HEK293T (cell line): ENCODE data around the gene TTC9.

Experiments
- CTCF ChIA-PET: fragments of 350-600 bp; formaldehyde crosslinking; extraction: SDS; loops from one replicate; lab custom pipeline; 2021; ENCODE audit warnings: antibody characterized with exemption, inconsistent platforms; lab: Yijun Ruan, JAX
- POLR2A ChIA-PET: fragments of 350-600 bp; formaldehyde crosslinking; extraction: SDS; loops from one replicate; lab custom pipeline; 2020; ENCODE audit warnings: antibody characterized with exemption, inconsistent platforms; lab: Yijun Ruan, JAX
- DNase-seq: peaks from one replicate; pipeline ENCODE4 v3.0.0; 2012; ENCODE audit warnings: mixed read lengths; ENCODE audit errors: extremely low spot score
- ARNT ChIP-seq: fragments of 450-650 bp; IDR thresholded peaks from 2 replicates; pipeline ENCODE4 v1.6.1; 2017; ENCODE audit warnings: mild to moderate bottlenecking
- BHLHE40 ChIP-seq: fragments of 450-650 bp; IDR thresholded peaks from 2 replicates; pipeline ENCODE4 v1.6.1; 2016; ENCODE audit warnings: mild to moderate bottlenecking, moderate library complexity, borderline replicate concordance
- CTBP1 ChIP-seq: fragments of 450-650 bp; IDR thresholded peaks from 2 replicates; pipeline ENCODE4 v1.6.1; 2016; ENCODE audit warnings: borderline replicate concordance
- ELF4 ChIP-seq: fragments of 450-650 bp; IDR thresholded peaks from 2 replicates; pipeline ENCODE4 v1.6.1; 2017; ENCODE audit warnings: antibody characterized with exemption
- FOXA1 ChIP-seq: fragments of 450-650 bp; IDR thresholded peaks from 2 replicates; pipeline ENCODE4 v1.6.1; 2016; ENCODE audit warnings: mild to moderate bottlenecking
- FOXK2 ChIP-seq: fragments of 450-650 bp; IDR thresholded peaks from 2 replicates; pipeline ENCODE4 v1.6.1; 2016; ENCODE audit warnings: mild to moderate bottlenecking
- FOXM1 ChIP-seq: fragments of 450-650 bp; IDR thresholded peaks from 2 replicates; pipeline ENCODE4 v1.6.1; 2017; ENCODE audit warnings: mild to moderate bottlenecking, borderline replicate concordance
- HDGF ChIP-seq: fragments of 450-650 bp; IDR thresholded peaks from 2 replicates; pipeline ENCODE4 v1.6.1; 2017; ENCODE audit warnings: antibody characterized with exemption, borderline replicate concordance
- L3MBTL2 ChIP-seq: fragments of 450-650 bp; conservative IDR thresholded peaks from 2 replicates; pipeline ENCODE4 v1.6.1; 2016; ENCODE audit warnings: mild to moderate bottlenecking
- LEF1 ChIP-seq: fragments of 450-650 bp; IDR thresholded peaks from 2 replicates; pipeline ENCODE4 v1.6.1; 2017; ENCODE audit warnings: mild to moderate bottlenecking, borderline replicate concordance
- NFRKB ChIP-seq: fragments of 450-650 bp; IDR thresholded peaks from 2 replicates; pipeline ENCODE4 v1.6.1; 2016; ENCODE audit warnings: mild to moderate bottlenecking, moderate library complexity
- SP1 ChIP-seq: fragments of 450-650 bp; IDR thresholded peaks from 2 replicates; pipeline ENCODE4 v1.6.1; 2017
- SUZ12 ChIP-seq: fragments of 450-650 bp; IDR thresholded peaks from 2 replicates; pipeline ENCODE4 v1.6.1; 2016; ENCODE audit warnings: mild to moderate bottlenecking
- TARDBP ChIP-seq: fragments of 450-650 bp; IDR thresholded peaks from 2 replicates; pipeline ENCODE4 v1.6.1; 2016
- ZNF384 ChIP-seq: fragments of 450-650 bp; IDR thresholded peaks from 2 replicates; pipeline ENCODE4 v1.6.1; 2016
- TF ChIP-seq, protein P1 (sequence below): fragments of 450-650 bp; IDR thresholded peaks from 2 replicates; pipeline ENCODE4 v1.6.1; 2016

The TTC9 gene

DNA sequence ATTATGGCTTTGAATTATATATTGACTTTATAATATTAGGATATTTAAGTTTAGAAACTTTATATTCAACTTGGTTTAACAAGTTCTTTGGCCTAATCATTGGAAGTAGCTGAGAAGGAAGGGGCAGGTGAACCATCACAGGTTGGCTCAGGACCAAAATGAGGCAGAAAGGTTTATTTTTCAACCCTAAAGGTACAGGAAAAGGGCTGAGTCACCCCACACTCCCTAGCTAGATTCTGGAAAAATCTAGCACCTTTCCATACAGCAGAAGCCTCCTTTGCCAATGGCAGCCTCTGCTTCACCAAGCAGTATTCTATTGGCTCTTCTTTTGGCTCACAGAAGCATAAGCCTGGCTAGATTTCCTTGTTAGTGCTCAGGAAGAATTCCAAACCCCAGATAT, 22.0 kb upstream of the TTC9 start:
- CTCF ChIA-PET, result interaction anchor here (0.6 to 1.3 kb wide), 2 partner anchors 198 to 968 kb away, joined by 3 read pairs; no protein-coding TSS in a partner anchor
- DNase-seq, result no peak
- POLR2A ChIA-PET, result no interaction called here

GRCh38 chr14:70622111-70622712, 19.5 kb upstream of the TTC9 start:
- ChIA-PET POLR2A (no interaction called here), CTCF (interaction anchor here (0.7 kb wide), 1 partner anchor 129 kb away, joined by 3 read pairs; no protein-coding TSS in a partner anchor)
- DNase-seq, result peak; percentile 61
- TF ChIP-seq FOXA1, result no peak
- no peak for TF ChIP-seq BHLHE40
- TF ChIP-seq, protein P1, sequence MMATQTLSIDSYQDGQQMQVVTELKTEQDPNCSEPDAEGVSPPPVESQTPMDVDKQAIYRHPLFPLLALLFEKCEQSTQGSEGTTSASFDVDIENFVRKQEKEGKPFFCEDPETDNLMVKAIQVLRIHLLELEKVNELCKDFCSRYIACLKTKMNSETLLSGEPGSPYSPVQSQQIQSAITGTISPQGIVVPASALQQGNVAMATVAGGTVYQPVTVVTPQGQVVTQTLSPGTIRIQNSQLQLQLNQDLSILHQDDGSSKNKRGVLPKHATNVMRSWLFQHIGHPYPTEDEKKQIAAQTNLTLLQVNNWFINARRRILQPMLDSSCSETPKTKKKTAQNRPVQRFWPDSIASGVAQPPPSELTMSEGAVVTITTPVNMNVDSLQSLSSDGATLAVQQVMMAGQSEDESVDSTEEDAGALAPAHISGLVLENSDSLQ, result no peak
- no peak for TF ChIP-seq HDGF
- no peak for TF ChIP-seq NFRKB
- TF ChIP-seq ARNT, result no peak
- TF ChIP-seq ELF4, result no peak
- TF ChIP-seq CTBP1, result no peak
- no peak for TF ChIP-seq FOXM1
- TF ChIP-seq TARDBP, result no peak
- no peak for TF ChIP-seq L3MBTL2

More for the DNA sequence above, 22.0 kb upstream of the TTC9 start:
- TF ChIP-seq BHLHE40, result no peak
- TF ChIP-seq L3MBTL2, result no peak
- TF ChIP-seq CTBP1, result no peak
- no peak for TF ChIP-seq FOXM1
- TF ChIP-seq FOXA1, result no peak
- TF ChIP-seq NFRKB, result no peak
- TF ChIP-seq SUZ12, result no peak
- TF ChIP-seq TARDBP, result no peak
- TF ChIP-seq ELF4, result no peak

- ChIA-PET CTCF (no interaction called here), POLR2A (no interaction called here)
- no peak for TF ChIP-seq BHLHE40
- no peak for TF ChIP-seq CTBP1
- TF ChIP-seq, protein P1, result no peak
- TF ChIP-seq SP1, result no peak
- no peak for TF ChIP-seq SUZ12
- no peak for TF ChIP-seq FOXK2
- no peak for TF ChIP-seq FOXM1
- no peak for TF ChIP-seq NFRKB
- TF ChIP-seq FOXA1, result no peak
- TF ChIP-seq TARDBP, result no peak
- TF ChIP-seq ARNT, result no peak
- no peak for TF ChIP-seq HDGF
- TF ChIP-seq ELF4, result no peak
- no peak for TF ChIP-seq LEF1
- TF ChIP-seq L3MBTL2, result no peak
- TF ChIP-seq ZNF384, result no peak
- no peak for DNase-seq
These were observed 16.7 kb upstream of the TTC9 start for GRCh38 chr14:70624972-70625371.

- CTCF ChIA-PET, result no interaction called here
- POLR2A ChIA-PET, result no interaction called here
- TF ChIP-seq ELF4, result no peak
- TF ChIP-seq L3MBTL2, result no peak
- TF ChIP-seq HDGF, result no peak
- TF ChIP-seq BHLHE40, result no peak
- TF ChIP-seq FOXM1, result no peak
- TF ChIP-seq TARDBP, result no peak
- no peak for TF ChIP-seq ARNT
- TF ChIP-seq CTBP1, result no peak
- TF ChIP-seq SP1, result no peak
- TF ChIP-seq, protein P1, result no peak
- no peak for TF ChIP-seq FOXK2
- no peak for TF ChIP-seq FOXA1
- no peak for TF ChIP-seq LEF1
- no peak for TF ChIP-seq SUZ12
- TF ChIP-seq ZNF384, result no peak
- TF ChIP-seq NFRKB, result no peak
- DNase-seq, result no peak
These were observed 9.8 kb upstream of the TTC9 start for GRCh38 chr14:70631948-70632347.

DNA sequence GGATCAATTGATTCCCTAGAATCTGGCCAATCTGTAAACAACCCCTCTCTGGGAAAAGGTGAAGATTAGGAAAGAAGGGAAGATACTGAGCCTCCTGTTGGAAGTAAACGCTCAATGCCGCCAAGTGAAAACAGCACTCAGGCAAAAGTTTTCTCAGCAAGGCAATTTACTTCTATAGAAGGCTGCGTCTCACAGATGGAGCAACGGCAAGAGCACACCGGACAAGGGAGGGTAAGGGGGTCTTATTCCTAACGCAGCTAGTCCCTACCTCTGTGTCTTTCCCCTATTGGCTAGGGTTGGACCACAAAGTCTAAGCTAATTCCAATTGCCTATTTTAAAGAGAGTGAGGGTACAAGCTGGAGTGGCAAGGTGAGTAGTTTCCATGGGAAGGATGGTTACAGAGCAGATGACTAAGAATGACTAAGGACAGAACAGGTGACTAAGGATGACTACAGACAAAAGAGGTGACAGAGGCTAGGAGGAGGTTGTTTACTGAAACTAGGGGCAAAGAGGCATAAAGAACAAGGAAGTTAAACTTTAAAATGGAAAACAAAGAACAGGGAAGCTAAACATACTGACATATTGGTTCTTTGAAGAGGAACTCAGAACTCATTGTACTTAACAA, 5.6 kb upstream of the TTC9 start:
- TF ChIP-seq ZNF384 (no peak), ARNT (no peak), SUZ12 (no peak), LEF1 (no peak), HDGF (no peak), CTBP1 (no peak), NFRKB (no peak), TARDBP (no peak), FOXA1 (no peak), BHLHE40 (no peak), FOXM1 (no peak), FOXK2 (no peak), L3MBTL2 (no peak), SP1 (no peak), ELF4 (no peak)
- TF ChIP-seq, protein P1, result no peak
- POLR2A ChIA-PET, result interaction anchor here (1.4 kb wide), 1 partner anchor 35 kb away, joined by 4 read pairs; no protein-coding TSS in a partner anchor
- DNase-seq, result no peak
- CTCF ChIA-PET, result interaction anchor here (0.9 kb wide), 1 partner anchor 182 kb away, joined by 3 read pairs; no protein-coding TSS in a partner anchor
